GM21526 (cell line): ENCODE results near the gene CPNE8.

Experiments used
- ATAC-seq: cut with Tn5 transposase; IDR thresholded peaks from one replicate; pipeline ENCODE4 v1.9.1; 2021; ENCODE audit warnings: moderate library complexity; ENCODE audit not compliant: unreplicated experiment, low FRiP score

The CPNE8 gene

GRCh38 chr12:38905480-38906351 lies at the start of gene CPNE8:
TSS of gene CPNE8 (minus strand) at chr12:38905591. CDS start at chr12:38905534, 57 bp downstream.
- peak; percentile 54 for ATAC-seq

DNA sequence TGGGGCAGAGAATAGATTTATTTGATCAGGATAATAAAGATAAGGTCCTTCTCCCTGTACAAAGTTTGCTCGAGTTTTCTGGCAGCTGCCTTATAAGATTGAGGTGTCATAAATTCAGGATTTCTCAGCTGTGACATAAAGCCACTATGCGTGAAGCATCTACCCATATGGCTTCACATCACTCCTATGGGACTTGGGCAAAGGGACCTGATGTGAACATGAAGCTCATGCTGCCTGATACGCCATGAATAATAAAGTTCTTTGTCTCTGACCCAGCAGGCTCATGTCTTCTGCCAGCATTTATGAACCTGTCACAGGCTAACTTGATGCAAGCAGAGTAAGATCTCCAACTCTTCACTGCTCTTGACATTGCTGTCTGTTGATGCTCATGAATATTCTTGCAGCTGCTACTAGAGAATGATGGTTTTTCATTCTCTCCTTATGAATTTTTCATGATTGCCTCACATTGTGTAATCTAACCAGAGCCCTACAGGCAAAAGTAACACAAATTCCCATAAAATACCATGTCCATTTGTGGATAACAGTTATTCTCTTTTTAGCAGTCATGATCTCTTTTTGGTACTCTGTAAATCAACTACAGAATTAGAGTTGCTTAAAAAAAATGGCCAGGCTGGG lies 49.0 kb upstream of the CPNE8 start:
- no peak for ATAC-seq

DNA sequence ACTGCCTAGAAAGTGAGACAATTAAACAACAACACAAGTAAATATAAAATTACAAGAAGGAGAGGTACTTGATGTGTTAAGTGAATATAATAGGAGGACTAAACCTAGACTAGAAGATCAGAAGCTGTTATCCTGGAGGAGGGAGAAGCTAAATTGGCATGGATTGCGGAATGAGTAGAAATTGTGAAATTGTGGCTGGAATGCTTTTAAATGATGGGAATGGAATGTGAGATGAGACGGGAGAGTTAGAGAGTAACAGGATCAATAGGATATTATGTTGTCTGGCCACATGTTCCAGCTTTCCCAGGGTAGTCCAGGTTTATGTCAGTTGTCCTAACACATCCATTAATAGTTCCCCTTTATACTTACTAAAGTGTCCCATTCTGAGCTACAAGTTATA lies 44.0 kb upstream of the CPNE8 start:
- ATAC-seq: no peak

DNA sequence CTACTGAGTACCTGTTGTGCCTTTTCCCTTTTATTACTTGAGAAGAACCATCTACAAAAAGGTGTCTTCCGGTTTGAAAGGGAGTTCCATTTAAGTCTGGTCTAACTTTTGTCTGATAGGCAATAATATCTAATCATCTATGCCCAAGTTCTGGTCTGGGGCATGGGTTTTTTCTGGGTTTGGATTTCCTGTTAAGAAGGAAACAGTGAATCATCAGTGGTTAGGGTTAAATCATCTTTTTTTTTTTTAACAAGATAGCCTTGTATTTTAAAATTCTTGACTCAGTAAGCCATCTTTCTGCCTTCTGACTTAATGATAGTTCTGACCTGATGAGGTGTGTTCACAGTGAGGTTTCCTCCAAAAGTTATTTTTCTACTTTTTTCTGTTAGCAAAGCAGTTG lies 29.3 kb upstream of the CPNE8 start:
- ATAC-seq: no peak

GRCh38 chr12:38934078-38934584 lies 28.7 kb upstream of the CPNE8 start:
- no peak for ATAC-seq

DNA sequence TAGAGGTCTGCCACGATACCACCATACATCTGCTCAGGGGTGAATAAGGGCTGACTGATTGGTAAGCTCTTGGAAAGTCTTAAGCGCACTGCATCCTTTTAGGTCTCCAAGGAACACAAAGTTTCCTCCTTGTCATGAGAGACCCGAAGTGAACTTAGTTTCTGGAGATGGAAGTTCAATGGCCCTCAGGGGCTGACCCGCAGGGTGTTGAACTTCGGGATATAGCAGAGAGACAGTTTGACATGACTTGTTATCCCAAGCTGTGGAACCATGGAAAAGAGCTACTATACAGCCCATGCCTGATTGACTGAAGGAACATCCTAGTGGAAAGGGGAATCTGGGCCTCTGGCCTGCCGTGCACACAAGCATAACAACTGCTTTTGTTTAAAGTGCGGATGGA lies 26.9 kb upstream of the CPNE8 start:
- ATAC-seq: no peak

- ATAC-seq: no peak
Observed at GRCh38 chr12:38931461-38931860, 26.1 kb upstream of the CPNE8 start.

DNA sequence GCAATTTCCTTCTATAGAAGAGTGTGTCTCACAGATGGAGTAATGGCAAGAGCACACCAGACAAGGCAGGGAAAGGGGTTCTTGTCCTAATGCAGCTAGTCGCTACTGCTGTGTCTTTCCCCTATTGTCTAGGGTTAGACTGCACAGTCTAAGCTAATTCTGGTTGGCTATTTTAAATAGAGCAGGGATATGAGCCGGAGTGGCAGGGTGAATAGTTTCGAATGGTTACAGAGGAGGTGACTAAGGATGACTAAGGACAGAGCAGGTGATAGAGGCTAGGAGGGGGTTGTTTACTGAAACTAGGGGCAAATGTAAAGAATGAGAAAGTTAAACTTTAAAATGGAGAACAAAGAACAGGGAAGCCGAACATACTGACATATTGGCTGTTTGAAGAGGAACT lies 25.6 kb upstream of the CPNE8 start:
- ATAC-seq: no peak

DNA sequence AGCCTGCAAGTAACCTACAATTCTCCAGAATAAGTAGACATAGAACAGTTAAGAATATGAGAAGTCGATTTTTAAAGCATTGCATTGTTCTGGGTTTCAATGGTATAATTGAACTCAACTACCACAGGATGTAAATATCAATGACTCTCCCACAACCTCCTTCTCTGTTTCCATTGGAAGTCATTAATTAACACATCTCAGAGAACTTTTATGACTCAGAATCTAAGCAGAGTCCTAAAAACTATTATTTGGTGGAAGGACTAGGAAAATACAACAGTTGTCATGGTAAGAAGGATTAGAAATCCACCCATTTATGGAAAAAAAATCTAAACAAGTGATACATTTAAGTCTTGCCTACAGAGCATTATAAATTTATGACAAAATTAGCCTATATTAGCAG lies 21.1 kb upstream of the CPNE8 start:
- no peak for ATAC-seq

- peak; percentile 95 for ATAC-seq
Observed at GRCh38 chr12:38921025-38921677, 15.8 kb upstream of the CPNE8 start.

GRCh38 chr12:38919191-38919590 lies 13.8 kb upstream of the CPNE8 start:
- ATAC-seq: no peak

- ATAC-seq: no peak
Observed at GRCh38 chr12:38915429-38916182, 10.2 kb upstream of the CPNE8 start.

- ATAC-seq: no peak
Observed at GRCh38 chr12:38912116-38912515, 6.7 kb upstream of the CPNE8 start.

GRCh38 chr12:38911611-38912010 lies 6.2 kb upstream of the CPNE8 start:
- ATAC-seq: no peak

GRCh38 chr12:38907201-38907923 lies 2.0 kb upstream of the CPNE8 start:
- ATAC-seq: no peak

- ATAC-seq: peak; percentile 69
Observed at GRCh38 chr12:38906482-38907200, 1.2 kb upstream of the CPNE8 start.

DNA sequence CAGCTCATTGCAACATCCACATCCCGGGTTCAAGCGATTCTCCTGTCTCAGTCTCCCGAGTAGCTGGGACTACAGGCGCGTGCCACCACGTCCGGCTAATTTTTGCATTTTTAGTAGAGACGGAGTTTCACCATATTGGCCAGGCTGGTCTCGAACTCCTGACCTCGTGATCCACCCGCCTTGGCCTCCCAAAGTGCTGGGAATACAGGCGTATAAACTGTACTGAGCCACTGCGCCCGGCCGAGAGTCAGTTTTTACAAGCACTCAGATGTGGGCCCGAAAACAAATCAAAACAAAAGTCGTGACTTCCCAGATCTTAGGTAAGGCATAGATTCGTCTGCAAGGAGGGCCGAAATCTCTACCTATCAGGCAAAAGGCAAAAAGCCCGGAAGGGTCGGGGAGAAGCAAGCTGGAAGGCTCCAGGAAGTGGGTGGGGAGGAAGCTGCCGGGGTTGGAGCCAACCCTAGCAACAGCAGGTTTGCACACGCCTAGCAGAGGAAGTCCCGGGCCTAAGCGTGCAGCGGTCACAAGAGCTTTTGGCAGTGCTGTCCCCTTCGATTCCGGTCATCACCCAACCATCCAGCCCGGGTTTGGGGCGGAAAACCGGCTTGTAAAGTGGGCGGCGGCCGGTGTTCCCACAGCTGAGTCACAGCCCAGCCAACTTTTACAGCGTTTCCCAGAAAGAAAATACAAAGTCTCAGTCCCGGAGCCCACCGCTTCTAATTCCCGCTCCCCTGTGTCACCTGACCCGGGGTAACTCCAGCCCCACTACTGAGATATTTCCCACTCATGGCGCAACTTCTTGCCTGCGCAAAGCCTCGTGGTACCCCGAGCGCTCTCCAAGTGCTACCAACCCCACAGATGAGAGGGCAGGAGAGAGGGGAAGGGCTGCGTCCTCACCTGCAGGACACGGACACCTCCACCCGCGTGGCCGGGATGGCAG lies 583 bp downstream of the CPNE8 start:
- peak; percentile 66 for ATAC-seq

- no peak for ATAC-seq
Observed at GRCh38 chr12:38903596-38903995, 1.8 kb downstream of the CPNE8 start.
